ENCODE results near the gene BHLHA15.

The BHLHA15 gene

GRCh38 chr7:98175260-98175940, 35.8 kb upstream of the BHLHA15 start:
- peaks cover 3% of the 10 kb centered on the region; the same call in 1 of the 2 replicates for H4K20me1 ChIP-seq (ENCODE audit: insufficient read depth, low read length)
- no peak overlapping the region for H3K9ac ChIP-seq (ENCODE audit: low read depth, low read length)
- DNase-seq (no peak), ATAC-seq (ENCODE audit: insufficient read depth, low read depth) (no peak)
- no peak overlapping the region for H3K27ac ChIP-seq (ENCODE audit: low read length)
- H3K9me3 ChIP-seq (ENCODE audit: insufficient read depth, low read length, severe bottlenecking), result no peaks in the 10 kb centered on the region
- no peaks in the 10 kb centered on the region for H3K4me1 ChIP-seq (ENCODE audit: insufficient read depth, low read length)
- H3K4me3 ChIP-seq (ENCODE audit: low read depth in 1 of 2, low read length in 2 of 2), result no peak overlapping the region
- no peak overlapping the region for H2AFZ ChIP-seq (ENCODE audit: low read depth, low read length)
- H3K27me3 ChIP-seq (ENCODE audit: insufficient read depth, low read length, poor library complexity), result no peaks in the 10 kb centered on the region
- no peak for TF ChIP-seq EZH2 (IDR thresholded peaks at IDR 0.05; ENCODE audit: borderline replicate concordance, low read depth, low read length, severe bottlenecking)
- TF ChIP-seq CTCF (IDR thresholded peaks at IDR 0.05; ENCODE audit: borderline replicate concordance, extremely low read depth, low read length, poor library complexity, severe bottlenecking), result no peak
- H3K36me3 ChIP-seq (ENCODE audit: insufficient read depth, low read length), result peaks cover 57% of the 10 kb centered on the region
- no peak overlapping the region for H3K4me2 ChIP-seq (ENCODE audit: insufficient read depth, low read length)
- no peaks in the 10 kb centered on the region for H3K79me2 ChIP-seq (ENCODE audit: insufficient read depth, low read length)

DNA sequence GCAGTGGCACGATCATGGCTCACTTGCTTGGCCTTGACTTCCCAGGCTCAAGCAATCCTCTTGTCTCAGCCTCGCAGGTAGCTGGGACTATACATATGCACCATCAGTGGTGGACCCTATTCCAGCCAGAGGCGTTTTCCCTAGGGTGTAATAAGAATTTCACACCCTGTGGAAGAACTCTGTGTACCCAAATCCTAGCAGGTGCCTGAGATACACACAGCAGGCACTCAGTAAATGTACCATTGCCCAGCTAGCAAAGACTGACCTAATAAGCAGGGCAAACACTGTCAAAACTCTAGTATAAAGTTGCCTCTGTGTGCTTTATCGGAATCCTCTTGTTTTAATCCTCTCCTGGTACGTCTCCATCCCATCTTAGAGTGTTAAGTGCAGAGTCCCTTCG, 33.7 kb upstream of the BHLHA15 start:
- Histone ChIP-seq H2AFZ (ENCODE audit: low read depth, low read length) (no peak overlapping the region), H3K4me1 (ENCODE audit: insufficient read depth, low read length) (no peaks in the 10 kb centered on the region), H4K20me1 (ENCODE audit: insufficient read depth, low read length) (peaks cover 3% of the 10 kb centered on the region; the same call in 1 of the 2 replicates), H3K9me3 (ENCODE audit: insufficient read depth, low read length, severe bottlenecking) (no peaks in the 10 kb centered on the region), H3K27me3 (ENCODE audit: insufficient read depth, low read length, poor library complexity) (no peaks in the 10 kb centered on the region), H3K27ac (ENCODE audit: low read length) (no peak overlapping the region), H3K36me3 (ENCODE audit: insufficient read depth, low read length) (peaks cover 48% of the 10 kb centered on the region), H3K79me2 (ENCODE audit: insufficient read depth, low read length) (no peaks in the 10 kb centered on the region), H3K4me2 (ENCODE audit: insufficient read depth, low read length) (no peak overlapping the region), H3K9ac (ENCODE audit: low read depth, low read length) (no peak overlapping the region), H3K4me3 (ENCODE audit: low read depth in 1 of 2, low read length in 2 of 2) (no peak overlapping the region)
- DNase-seq (no peak), ATAC-seq (ENCODE audit: insufficient read depth, low read depth) (no peak)
- TF ChIP-seq CTCF (IDR thresholded peaks at IDR 0.05; ENCODE audit: borderline replicate concordance, extremely low read depth, low read length, poor library complexity, severe bottlenecking) (no peak), EZH2 (IDR thresholded peaks at IDR 0.05; ENCODE audit: borderline replicate concordance, low read depth, low read length, severe bottlenecking) (no peak)

DNA sequence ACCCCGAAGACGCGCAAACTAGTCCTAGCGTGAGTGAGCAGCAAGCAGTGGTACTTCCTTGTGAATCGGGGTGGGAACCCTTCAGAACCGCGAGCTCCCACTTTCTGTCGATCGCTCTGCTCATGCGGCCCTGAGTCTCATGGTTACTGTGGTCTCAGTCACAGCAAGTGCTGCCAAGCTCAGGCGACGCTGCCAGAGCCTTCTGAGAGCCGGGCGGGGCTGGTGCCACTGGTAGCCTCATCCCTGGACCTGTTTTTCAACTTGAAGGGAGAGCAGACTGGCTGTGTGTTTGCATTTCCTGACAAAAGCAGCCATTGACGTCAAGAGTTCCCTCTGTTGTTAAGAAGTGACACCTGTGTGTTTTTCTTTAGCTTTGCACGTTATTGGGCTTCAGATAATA, 32.9 kb upstream of the BHLHA15 start:
- no peak overlapping the region for H3K27ac ChIP-seq (ENCODE audit: low read length)
- H4K20me1 ChIP-seq (ENCODE audit: insufficient read depth, low read length), result peaks cover 3% of the 10 kb centered on the region; the same call in 1 of the 2 replicates
- TF ChIP-seq EZH2 (IDR thresholded peaks at IDR 0.05; ENCODE audit: borderline replicate concordance, low read depth, low read length, severe bottlenecking), result no peak
- no peak for TF ChIP-seq CTCF (IDR thresholded peaks at IDR 0.05; ENCODE audit: borderline replicate concordance, extremely low read depth, low read length, poor library complexity, severe bottlenecking)
- no peaks in the 10 kb centered on the region for H3K4me1 ChIP-seq (ENCODE audit: insufficient read depth, low read length)
- DNase-seq (no peak), ATAC-seq (ENCODE audit: insufficient read depth, low read depth) (no peak)
- no peaks in the 10 kb centered on the region for H3K79me2 ChIP-seq (ENCODE audit: insufficient read depth, low read length)
- no peak overlapping the region for H3K4me3 ChIP-seq (ENCODE audit: low read depth in 1 of 2, low read length in 2 of 2)
- H3K9ac ChIP-seq (ENCODE audit: low read depth, low read length), result no peak overlapping the region
- no peak overlapping the region for H2AFZ ChIP-seq (ENCODE audit: low read depth, low read length)
- no peak overlapping the region for H3K4me2 ChIP-seq (ENCODE audit: insufficient read depth, low read length)
- H3K36me3 ChIP-seq (ENCODE audit: insufficient read depth, low read length), result peaks cover 44% of the 10 kb centered on the region
- H3K27me3 ChIP-seq (ENCODE audit: insufficient read depth, low read length, poor library complexity), result no peaks in the 10 kb centered on the region
- H3K9me3 ChIP-seq (ENCODE audit: insufficient read depth, low read length, severe bottlenecking), result no peaks in the 10 kb centered on the region
